SHP77 (cell line): Measurements from ENCODE around the gene RND1.
A peak's percentile ranks its signal among the peaks of the same experiment; 100 is the strongest.
"Not testable (repeated sequence)": the region's sequence is repeated elsewhere in the genome, so short reads cannot be mapped to it uniquely, and the experiment has no call there.

Experiments used
- DNase-seq, 2 experiments: peaks; one replicate each; lab custom pipeline; 2025; lab: John Stamatoyannopoulos, UW

The RND1 gene

DNA sequence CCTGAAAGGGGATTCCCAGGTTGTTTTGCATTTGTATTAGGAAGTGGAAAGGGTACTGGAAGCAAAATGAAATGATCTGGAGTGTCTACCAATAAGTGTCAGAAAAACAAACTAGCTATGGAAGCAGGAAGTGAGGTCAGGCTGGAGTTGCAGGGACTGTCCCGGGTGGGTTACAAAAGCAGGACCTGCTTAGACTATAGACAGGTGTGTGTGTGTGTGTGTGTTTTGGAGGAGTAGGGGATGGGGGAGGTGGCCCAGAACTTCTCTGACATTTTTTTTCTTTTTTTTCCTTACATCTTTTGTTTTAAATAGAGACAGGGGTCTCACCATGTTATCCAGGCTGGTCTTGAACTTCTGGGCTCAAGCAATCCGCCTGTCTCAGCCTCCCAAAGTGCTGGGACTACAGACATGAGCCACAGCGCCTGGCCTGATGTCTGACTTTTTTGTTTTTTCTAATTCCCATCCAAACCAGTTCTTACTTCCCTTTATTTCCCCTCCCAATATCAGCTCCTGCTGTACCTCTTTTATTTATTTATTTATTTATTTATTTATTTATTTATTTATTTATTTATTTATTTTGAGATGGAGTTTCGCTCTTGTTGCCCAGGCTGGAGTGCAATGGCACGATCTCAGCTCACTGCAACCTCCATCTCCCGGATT is 512 bp upstream of the RND1 start:
- DNase-seq, result no peak

DNA sequence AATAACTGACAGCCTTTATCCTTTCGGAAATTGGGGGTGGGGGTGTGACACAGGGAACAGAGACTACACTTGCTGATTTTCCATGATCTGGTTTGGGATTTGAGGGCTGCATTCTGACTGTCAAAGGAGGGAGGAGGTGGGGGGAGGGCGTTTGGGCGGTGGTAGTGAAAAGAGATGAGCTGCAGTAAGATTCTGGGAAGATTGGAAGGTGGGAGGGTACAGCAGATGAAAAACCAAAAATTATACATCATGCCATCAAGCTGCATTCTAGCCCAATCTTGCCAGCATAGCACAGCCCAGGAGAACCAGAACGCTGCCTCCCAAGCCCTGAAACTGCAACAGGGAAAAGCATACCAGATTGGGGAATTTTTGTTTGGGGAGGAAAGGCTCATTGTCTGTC is 2.4 kb downstream of the RND1 start:
- DNase-seq, result no peak

DNA sequence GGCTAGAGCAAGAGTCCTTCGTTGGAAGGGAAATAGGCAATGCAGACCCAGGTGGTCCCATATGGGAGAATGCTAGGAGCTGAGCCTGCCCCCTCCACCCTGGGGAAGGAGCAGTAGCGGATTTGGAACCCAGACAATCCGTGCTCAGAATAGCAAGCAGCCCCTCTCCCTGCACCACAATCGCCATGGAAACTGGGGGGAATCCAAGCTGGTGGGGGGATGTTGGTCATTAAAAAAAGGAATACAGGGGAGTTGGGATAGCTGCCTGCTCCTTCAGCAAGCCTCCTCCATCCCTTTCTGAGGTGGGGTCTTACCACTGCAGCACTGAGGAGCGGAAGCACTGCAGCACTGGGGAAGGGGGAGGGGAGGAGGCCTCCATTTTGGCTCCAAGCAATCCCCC is 2.9 kb downstream of the RND1 start:
- no peak for DNase-seq

DNA sequence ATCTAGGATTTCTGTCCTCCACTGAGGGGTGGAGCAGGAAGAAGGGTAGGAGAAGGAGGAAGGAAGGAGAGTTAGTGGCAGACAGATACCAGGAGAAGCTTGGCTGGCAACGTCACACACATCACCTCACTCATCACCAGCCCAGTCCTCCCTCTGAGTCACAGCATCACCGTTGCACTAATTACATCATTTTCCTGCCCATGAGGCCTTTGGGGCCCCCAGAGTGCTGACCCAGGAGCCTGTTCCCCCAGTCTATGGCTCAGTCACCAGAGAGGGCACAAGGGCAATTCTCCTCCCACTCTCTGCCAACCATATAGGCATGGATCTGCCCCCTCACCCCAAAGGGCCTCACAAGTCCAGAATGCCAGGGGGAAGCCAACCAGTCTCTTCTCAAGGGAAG is 4.6 kb downstream of the RND1 start:
- DNase-seq, result no peak

DNA sequence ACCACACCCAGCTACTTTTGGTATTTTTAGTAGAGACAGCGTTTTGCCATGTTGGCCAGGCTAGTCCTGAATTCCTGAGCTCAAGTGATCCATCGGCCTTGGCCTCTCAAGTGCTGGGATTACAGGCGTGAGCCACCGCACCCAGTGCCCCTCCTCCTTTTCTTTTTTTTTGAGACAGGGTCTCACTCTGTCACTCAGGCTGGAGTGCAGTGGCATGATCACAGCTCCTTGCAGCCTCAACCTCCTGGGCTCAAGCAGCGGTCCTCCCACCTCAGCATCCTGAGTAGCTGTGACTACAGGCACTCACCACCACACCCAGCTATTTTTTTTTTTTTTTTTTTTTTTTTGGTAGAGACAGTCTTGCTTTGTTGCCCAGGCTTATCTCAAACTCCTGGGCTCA is 5.4 kb downstream of the RND1 start:
- DNase-seq, result not testable (repeated sequence)

DNA sequence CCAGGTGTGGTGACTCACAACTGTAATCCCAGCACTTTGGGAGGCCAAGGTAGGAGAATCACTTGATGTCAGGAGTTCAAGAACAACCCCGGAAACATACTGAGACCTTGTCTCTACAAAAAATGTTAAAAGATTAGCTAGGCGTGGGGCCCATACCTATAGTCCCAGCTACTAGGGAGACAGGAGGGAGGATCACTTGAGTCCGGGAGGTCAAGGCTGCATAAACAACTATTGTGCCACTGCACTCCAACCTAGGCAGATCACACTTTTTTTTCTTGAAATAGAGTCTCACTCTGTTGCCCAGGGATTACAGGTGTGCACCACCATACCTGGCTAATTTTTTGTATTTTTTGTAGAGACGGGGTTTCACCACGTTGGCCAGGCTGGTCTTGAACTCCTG is 6.1 kb downstream of the RND1 start:
- DNase-seq, result no peak

DNA sequence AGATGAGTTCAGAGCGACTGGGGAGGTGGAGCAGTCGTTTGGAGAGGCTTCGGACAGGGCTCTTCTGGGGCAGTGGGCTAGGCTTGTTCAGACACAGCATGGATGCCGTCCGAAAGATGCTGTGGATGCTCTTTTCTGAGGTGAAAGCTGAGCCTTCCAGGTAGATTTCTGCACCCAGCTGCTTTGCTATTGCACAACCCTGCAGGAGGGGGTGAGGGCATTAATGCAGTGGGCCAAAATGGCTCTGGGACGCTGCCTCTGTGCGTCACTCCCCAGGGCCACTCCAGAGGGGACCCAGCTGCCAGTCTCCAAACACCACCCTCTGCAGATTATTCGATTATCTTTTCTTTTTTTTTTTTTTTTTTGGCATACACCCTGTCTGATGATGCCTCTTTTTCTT is 7.6 kb downstream of the RND1 start:
- no peak for DNase-seq

DNA sequence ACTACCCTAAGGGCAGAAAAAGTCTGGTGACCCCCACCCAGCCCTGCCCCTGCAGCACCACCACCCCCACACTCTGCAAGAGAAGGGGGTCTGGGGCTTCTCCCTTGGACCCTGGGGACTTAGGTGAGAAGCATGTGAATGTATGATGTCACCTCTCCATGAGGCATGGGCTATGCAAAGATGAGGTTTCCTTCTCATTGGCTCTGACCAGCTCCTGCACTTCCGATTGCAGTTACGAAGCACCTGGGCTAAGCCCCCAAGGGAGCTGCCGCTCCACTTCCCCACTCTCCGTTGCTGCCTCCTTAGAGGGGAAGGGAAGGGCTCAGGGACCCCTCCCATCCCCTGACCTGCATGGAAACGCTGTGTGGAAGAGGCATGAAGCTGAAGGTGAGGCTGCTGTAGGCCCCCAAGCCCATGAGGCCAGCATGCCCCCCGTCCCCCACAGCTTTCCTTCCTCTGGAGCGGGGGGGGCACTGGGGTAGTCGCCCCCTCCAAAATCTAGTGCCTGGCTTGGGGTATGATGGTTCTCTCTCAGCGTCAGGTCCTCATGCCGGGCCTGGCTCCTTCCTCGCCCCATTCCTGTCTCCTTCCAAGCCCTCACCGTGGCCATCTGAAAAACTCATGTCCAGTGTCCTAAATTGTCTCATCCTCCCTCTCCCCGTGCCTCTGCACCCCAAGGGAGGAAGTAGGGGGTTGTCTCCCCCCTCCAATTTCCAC is 8.2 kb downstream of the RND1 start:
- no peak for DNase-seq

DNA sequence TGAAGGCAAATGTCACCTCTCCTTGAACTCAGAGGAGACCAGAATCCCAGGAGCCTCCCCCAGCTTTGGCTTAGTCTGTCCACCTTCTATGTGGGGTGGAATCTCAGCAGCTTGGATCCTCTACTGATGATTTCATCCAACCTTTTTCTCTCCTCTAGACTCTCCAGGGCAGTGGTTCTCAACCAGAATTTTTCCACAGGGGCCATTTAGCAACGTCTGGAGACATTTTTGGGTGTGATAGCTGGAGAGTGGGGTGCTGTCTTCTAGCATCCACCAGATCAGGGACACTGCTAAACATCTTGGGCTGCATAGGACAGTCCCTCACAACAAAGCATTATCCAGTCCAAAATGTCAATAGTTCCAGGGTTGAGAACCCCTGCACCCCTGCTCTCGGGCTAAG is 9.3 kb downstream of the RND1 start:
- DNase-seq, result no peak

DNA sequence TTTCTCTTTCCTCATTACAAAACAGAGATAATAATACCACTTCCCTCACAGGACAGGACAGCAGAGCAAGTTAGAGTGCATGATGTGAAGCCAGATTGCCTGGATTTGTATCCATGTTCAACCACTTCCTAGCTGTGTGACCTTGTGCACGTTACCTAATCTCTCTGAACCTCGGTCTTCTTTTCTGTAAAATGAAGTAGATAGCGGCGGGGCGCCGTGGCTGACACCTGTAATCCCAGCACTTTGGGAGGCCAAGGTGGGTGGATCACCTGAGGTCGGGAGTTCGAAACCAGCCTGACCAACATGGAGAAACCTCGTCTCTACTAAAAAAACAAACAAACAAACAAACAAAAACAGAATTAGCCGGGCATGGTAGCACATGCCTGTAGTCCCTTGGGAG is 10.7 kb downstream of the RND1 start:
- DNase-seq, result not testable (repeated sequence)

DNA sequence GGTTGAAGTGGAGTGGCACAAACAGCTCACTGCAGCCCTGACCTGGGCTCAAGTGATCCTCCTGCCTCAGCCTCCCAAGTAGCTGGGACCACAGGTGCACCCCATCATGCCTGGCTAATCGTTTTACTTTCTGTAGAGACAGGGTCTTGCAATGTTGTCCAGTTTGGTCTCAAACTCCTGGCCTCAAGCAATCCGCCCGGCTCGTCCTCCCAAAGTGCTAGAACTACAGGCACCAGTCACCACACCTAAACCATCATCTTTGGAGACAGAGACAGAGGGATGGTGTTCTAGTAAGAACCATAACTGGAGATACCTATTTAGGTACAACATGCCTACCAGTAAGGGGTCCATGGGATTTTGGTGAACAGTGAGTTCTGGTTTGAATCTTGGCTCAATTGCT is 11.2 kb downstream of the RND1 start:
- DNase-seq, result no peak

DNA sequence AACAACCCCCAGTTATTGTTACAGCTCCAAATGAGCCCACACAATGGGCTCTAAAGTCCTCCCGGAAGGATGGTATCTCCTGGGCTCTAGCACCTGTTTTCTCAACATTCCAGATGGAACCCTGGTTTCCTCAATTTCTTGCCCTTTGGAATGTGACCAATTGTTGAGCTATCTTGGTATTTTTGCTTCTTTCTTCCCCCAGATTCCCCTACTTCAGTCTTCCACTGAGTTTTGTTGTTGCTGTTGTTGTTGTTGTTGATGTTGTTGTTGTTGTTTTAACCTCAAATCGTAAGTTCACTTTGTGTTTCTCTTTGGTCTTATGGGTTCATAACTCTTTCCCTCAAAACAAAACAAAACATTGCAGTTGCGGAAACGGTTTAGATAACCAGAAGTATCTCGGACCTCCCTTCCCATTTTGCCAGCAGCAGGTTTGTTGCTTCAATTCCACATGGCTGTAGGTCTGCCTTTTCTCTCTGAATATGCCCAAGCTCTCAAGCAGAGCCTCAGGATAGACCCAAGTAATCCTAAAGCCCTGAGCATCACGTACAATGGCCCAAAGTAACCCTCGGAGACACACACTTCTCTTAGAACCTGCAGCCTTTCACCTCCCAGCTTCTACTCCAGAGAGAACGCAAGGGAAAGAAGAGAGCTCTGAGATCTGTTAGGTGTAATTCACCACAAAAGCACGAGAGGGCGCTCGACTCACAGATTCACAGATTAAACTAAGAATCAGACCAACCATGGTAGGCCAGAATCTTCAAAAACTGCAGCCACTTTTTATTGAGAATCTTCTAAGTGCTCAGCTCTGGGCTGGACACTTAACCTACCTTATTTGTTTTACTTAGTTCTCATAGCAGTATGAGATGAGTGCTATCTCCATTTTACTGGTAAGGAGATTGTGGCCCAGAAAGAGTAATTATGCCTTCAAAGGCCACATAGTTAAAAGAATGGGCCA is 12.7 kb downstream of the RND1 start:
- peak; percentile 80 to 85 for DNase-seq

DNA sequence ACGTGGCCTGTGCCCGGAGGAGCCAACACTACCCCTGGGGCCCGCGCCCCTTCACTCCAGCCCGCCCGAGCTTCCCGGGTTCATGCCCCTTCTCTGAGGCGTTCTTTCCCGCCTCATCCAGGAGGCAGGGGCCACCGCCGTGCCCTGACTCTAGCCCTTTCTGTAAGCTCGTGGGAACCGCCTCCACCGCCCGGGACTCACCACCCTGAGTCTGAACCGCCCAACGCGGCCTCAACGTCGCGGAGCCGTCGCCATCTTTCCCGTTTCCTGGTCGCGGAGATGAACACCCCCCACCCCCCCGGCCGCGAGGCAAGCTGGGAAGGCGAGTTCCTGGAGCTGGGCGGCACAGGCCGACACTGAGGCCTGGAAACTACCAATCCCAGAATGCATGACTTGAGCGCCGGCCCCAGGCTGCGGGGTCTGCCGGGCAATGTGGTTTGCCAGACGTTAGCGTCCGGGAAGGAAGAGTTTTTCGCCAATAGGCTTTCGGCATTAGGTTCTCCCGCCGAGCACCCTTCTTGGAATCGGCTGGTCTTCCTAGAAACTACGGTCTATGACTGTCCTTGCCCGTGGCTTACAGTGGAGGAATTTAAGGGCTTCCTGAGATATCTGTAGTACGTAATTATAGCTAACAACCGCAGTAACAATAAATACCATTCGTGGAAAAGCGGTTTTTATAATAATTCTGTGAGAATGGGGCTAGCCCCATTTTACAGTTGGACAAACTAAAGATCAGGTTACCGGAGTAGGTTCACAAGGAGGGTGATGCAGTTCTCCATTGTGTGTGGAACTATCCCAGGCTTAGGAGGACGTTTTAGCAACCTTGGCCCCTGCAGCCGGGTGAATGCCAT is 13.6 kb downstream of the RND1 start, which contains the start of gene DDX23:
Gene DDX23, minus strand, starts transcription at position 281 of the 851 bp plus-strand sequence. CDS start 6,381 bp downstream, outside the sequence.
- peak; percentile 96 to 98 for DNase-seq

DNA sequence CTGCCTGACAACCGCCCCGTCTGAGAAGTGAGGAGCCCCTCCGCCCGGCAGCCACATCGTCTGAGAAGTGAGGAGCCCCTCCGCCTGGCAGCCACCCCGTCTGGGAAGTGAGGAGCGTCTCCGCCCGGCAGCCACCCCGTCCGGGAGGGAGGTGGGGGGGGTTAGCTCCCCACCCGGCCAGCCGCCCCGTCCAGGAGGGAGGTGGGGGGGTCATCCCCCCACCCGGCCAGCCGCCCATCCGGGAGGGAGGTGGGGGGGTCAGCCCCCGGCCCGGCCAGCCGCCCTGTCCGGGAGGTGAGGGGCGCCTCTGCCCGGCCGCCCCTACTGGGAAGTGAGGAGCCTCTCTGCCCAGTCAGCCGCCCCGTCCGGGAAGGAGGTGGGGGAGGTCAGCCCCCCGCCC is 23.6 kb downstream of the RND1 start:
- not testable (repeated sequence) for DNase-seq

DNA sequence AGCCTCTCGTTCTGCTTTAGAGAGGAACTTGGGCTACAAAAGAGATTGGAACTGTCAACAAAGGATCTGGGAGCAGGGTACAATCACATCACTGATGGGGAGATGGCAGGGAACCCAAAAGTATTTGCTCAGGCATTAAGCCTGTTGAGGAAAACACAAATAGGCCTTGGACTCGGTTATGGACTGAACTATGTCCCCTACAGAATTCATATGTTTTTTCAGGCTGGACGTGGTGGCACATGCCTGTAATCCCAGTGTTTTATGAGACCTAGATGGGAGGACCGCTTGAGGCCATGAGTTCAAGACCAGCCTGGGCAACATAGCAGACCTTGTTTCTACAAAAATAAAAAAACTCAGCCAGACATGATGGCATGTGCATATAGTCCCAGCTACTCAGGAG is 27.6 kb downstream of the RND1 start:
- no peak for DNase-seq

DNA sequence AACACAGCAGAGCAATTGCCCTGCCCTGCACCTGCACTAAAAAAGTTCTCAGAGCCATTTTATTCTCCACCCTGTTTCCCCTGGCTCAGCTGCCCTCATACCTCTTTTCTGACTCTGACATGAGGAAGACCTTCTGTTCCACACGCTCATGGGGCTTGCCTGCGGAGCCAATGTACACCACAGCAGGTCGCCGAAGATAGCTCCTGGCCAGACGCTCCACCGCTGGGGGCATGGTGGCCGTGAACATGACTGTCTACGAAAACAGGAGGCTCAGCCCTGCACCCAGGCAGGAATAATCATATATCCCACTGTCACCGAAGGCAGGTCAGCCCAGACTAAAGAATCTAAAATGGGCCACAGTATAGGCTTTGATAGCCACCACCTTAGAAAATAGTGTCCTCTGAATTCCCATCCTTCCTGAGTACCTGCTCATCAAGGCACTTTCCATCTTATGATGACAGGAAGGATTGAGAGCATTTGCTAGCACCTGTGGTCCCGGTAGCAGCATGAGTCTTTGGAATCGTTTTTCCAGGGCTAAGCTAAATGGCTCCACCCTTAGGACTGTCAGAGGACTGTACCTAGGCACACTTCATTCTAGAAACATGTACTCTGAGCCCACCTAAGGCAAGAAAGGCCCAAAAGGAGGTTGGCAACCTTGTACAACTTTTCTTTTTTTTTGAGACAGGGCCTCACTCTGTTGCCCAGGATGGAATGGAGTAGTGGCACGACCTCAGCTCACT is 33.2 kb downstream of the RND1 start:
- DNase-seq, result no peak

DNA sequence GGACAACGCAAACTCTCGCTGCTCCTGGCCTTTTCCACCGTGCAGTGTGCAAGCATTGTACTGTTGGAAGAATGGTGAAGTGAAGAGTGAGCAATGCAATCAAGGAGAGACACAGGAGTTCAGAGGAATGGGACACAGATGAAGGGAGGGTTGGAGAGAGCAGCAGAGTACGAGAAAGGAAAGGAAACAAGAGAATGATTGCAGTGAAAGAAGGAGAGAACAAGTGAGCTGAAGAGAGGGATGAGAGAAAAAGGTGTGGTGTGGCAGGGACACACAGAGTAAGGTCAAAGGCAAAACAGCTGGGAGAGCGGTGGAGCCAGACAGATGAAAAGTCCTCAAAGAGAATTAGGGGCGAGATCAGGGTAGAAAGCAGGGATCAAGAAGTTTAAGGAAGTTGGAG is 34.4 kb downstream of the RND1 start:
- no peak for DNase-seq

DNA sequence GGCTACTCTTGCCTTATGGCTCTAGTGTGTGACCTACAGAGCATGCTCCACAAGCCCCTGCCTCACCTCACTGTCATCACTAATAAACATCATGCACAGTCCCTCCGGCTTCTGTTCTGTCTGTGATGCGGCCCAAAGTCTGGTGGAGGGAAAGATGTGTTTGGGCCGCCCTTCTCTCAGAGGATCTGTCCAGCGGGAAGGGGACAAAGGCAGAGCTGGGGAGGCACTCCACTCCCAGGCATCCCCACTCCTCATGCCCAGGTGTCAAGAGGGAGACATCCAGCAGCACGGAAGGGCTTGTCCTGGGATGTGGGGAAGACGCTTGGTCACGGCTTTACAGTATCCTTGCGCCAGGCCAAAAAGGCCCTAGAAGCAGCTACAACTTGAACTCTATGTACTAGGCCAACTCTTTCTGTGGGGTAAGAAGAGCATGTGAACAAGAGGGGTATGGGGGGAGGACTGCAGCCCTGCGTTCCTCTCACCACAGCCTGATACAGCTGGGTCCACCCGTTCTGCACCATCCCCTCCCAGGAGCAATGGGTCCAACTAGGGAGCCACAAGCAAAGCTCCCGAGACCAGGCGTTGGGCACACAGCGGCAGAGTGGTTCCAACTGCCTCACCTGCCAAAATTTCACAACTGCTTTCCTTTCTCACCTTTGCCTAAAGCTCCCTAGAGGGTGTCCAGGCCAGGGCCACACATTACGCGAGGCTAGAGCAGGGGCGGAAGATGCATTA is 36.7 kb downstream of the RND1 start:
- DNase-seq, result no peak

DNA sequence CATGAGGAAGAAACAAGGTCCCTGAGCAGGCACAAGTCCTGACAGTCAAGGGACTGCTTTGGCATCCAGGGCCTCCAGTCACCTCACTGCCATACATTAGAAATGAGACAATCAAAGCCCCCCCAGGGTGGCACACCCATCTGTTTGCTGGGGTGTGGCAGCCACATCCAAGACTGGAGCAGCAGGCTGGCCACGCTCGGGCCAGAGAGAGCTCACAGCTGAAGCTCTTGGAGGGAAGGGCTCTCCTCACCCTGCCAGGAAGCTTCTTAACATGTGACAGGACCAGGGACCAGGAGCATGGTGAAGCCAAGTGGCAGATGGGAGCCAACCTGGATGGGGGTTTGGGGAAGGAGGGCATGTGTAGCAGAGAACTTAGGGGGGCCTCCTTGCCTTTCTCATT is 37.4 kb downstream of the RND1 start:
- no peak for DNase-seq

DNA sequence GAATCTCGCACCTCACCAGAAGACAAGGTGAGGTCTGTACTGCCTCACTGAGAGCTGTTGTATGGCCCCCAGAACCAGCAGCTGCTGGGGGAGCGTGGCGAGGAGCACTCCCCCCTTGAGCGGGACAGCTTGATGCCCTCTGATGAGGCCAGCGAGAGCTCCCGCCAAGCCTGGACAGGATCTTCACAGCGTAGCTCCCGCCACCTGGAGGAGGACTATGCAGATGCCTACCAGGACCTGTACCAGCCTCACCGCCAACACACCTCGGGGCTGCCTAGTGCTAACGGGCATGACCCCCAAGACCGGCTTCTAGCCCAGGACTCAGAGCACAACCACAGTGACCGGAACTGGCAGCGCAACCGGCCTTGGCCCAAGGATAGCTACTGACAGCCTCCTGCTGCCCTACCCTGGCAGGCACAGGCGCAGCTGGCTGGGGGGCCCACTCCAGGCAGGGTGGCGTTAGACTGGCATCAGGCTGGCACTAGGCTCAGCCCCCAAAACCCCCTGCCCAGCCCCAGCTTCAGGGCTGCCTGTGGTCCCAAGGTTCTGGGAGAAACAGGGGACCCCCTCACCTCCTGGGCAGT is 38.1 kb downstream of the RND1 start:
- DNase-seq, result no peak
